Stimulated activated effector memory CD8-positive, alpha-beta T cell treated with anti-CD3 and anti-CD28 coated beads, Interleukin-12 subunit alpha, Interleukin-12 subunit beta, amount 100 ng/mL, for 72 hours (primary cell): ENCODE results near the gene SLC6A13.
"Not testable (repeated sequence)": the region's sequence is repeated elsewhere in the genome, so short reads cannot be mapped to it uniquely, and the experiment has no call there.

Experiments used
- ATAC-seq: fragments of 150-1000 bp; cut with Tn5 transposase; 2 replicates; pipeline ENCODE4 v1.10.0; 2021
- DNase-seq, 2 donors: peaks; one replicate each; pipeline ENCODE4 v3.0.0; 2021 to 2022; ENCODE audit warnings: low spot score in 2 of 2
- H3K27ac Mint-ChIP-seq: one replicate; pipeline ENCODE4 v1.8.0; 2022; ENCODE audit warnings: mild to moderate bottlenecking, mixed read lengths
- H3K36me3 Mint-ChIP-seq: one replicate; pipeline ENCODE4 v1.8.0; 2022; ENCODE audit warnings: mild to moderate bottlenecking, mixed read lengths
- H3K4me1 Mint-ChIP-seq: one replicate; pipeline ENCODE4 v1.8.0; 2022; ENCODE audit warnings: mixed read lengths
- H3K4me3 Mint-ChIP-seq: one replicate; pipeline ENCODE4 v1.8.0; 2022; ENCODE audit warnings: mild to moderate bottlenecking, mixed read lengths
- H3K9me3 Mint-ChIP-seq: one replicate; pipeline ENCODE4 v1.8.0; 2022; ENCODE audit warnings: mixed read lengths

Gene SLC6A13

DNA sequence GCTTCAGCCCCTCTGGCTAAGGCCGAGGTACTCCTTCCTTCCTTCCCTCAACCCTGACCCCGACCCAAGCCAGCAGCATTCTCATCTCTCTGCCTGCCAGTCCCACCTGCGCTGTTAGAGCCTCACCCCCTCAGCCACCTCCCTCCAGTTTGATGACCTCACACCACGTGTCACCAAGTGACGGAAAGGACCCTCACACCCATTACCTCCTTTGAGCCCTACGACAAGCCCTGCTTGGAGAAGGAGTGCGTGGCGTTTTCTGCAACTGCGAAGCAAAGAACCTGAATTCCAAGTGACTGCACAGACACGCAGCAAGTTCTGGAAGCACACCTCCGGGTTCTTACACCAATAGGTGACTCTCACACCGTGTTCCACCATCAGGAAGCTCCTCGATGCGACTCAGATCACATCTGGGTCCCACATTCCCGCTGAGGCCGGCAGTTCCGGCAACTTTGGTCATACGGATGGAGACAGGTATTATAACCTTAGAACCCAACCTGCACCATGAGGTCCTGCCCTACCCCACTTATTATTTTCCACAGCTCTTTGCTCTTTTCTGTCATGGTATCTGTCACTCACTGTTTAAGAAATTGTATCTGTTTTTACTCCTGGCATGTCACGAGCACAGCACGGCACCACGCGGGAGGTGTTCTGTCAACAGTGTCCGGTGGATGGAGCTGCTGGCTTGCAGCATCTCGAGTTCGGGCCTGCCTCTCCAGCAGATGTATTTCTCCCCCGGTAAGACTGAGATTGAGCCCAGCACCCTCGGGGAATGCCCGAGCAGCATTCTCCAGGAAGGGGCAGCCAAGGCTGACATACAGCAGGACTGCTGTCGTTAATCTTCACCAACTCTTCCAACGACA is 43.7 kb downstream of the SLC6A13 start:
- DNase-seq (no peak), ATAC-seq (no peak)
- Mint-ChIP-seq H3K27ac (peak overlapping the region; percentile 36), H3K4me1 (peaks cover 11% of the 10 kb centered on the region), H3K36me3 (no peaks in the 10 kb centered on the region), H3K9me3 (no peaks in the 10 kb centered on the region), H3K4me3 (no peak overlapping the region)

DNA sequence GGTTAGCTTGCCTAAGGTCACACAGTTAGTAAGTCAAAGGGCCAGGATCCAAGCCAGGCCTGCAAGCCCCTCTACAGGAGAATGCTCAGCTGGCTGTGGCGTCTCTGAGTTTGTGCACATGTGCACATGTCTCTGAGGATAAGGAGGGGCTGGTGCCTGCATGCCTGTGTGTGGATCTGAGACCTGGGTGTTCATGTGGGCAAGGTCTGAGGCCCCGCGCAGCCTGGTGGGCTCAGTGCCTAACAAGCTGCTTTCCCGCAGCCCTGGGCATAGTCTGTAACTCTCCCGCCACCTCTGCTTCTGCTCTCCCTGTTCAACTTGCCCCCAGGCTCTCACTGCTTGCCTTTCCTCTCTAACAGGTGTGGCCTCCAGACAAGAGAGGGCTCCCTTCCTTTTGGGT is 44.4 kb downstream of the SLC6A13 start:
- Mint-ChIP-seq H3K4me3 (no peak overlapping the region), H3K36me3 (no peaks in the 10 kb centered on the region), H3K4me1 (peaks cover 13% of the 10 kb centered on the region), H3K27ac (no peak overlapping the region), H3K9me3 (no peaks in the 10 kb centered on the region)
- ATAC-seq (no peak), DNase-seq (no peak)

DNA sequence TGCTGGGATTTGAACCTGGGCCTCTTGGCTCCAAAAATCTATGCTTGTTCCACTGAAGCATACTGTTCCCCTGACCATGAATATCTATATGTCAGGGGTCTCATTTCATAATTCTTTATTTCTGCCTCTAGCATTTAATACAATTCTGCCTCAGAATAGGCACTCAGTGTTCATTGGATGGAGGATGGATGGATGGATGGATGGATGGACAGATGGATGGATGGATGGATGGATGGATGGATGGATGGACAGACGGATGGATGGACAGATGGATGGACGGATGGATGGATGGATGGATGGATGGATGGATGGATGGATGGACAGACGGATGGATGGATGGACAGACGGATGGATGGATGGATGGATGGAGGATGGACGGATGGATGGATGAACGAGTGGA is 45.6 kb downstream of the SLC6A13 start:
- H3K36me3 Mint-ChIP-seq, H3K9me3 Mint-ChIP-seq, ATAC-seq, H3K4me3 Mint-ChIP-seq, DNase-seq, H3K27ac Mint-ChIP-seq: not testable (repeated sequence)
- H3K4me1 Mint-ChIP-seq: peaks cover 22% of the 10 kb centered on the region

DNA sequence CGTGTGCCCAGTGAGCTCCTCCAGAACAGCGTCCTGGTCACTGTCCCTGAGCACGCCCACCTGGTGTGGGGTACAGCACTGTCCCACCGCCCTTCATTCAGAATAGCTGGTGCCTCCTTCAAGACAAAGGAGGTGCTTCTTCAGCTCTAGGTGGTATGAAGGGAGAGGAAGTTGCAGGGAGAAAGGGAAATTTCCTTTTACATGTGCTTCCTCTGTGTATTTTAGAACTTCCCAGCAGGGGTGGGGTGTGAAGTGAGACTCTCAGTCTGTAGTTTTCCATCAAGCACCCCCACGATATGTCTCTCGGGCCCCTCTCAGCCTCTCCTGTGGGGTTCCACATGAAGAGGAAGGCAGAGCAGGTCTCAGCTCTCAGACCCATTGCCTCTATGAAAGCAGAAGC is 47.5 kb downstream of the SLC6A13 start:
- Mint-ChIP-seq H3K4me3 (no peak overlapping the region), H3K4me1 (peaks cover 29% of the 10 kb centered on the region)

DNA sequence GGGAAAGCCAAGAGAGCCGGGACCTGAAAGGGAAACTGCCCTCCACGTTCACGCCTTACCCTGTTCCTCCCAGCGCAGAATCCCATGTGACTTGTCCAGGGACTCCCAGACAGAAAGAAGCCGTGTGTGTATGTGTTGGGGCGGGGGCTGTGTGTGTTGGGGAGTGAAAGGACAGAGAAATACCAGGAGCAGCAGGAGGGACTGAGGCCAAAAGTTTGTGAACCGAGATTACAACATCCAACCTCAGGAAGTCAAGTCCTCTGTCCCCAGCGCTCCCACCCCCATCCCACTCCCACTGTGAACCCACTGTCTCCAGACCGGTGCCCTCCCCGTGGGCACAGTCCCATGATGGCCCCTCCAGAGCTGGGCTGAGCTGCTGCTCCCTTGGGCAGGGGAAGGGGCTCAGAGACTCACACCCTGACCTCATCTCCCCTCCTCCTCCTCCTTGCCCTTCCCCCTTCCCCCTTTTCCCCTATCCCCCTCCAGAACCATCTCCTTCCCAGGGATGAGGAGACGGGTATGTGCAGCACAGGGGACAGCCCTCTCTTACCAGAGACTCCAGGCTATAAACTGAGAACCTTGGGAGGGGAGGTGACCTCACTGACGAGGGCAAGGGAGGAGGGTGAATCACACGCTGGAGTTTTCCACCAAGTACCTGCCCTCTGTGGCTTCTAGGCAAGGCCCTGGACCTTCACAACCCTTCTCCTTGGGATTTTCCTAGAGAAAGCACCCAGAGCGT is 48.5 kb downstream of the SLC6A13 start, which contains the start of gene SLC6A12:
Gene SLC6A12, minus strand, starts transcription at position 155 of the 739 bp plus-strand sequence. CDS start 4,171 bp downstream, outside the sequence.
- no peaks in the 10 kb centered on the region for H3K36me3 Mint-ChIP-seq
- H3K27ac Mint-ChIP-seq: no peak within 1 kb of the TSS
- peaks cover 21% of the 10 kb centered on the region for H3K4me1 Mint-ChIP-seq
- no peaks in the 10 kb centered on the region for H3K9me3 Mint-ChIP-seq
- ATAC-seq (no peak), DNase-seq (no peak)
- no peak within 1 kb of the TSS for H3K4me3 Mint-ChIP-seq

More for the DNA sequence above, 47.5 kb downstream of the SLC6A13 start:
- DNase-seq: no peak
- no peak for ATAC-seq
- H3K36me3 Mint-ChIP-seq: no peaks in the 10 kb centered on the region
- no peak overlapping the region for H3K27ac Mint-ChIP-seq
- H3K9me3 Mint-ChIP-seq: no peaks in the 10 kb centered on the region

DNA sequence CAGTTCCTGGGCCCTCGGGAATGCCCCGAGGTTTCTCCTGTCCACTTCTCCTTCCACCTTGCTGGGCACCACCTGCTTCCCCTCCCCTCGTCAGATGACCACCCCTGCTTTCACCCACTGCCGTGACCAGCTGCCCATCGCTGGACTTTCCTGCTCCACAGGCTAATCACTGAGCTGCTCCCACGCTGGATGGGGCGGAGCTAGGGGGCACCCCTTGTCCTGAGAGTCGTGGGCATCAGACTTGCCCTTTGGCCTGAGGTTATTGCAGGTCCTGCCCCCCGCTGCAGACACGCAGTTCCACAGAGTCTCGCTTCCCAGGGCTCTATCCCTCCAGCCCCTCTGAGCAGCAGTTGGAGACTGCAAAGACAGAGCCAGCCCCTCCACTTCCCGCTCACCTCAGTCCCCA is 49.1 kb downstream of the SLC6A13 start:
- no peak for ATAC-seq
- H3K4me3 Mint-ChIP-seq: no peak overlapping the region
- DNase-seq: no peak
- H3K27ac Mint-ChIP-seq: no peak overlapping the region
- peaks cover 21% of the 10 kb centered on the region for H3K4me1 Mint-ChIP-seq
- no peaks in the 10 kb centered on the region for H3K36me3 Mint-ChIP-seq
- no peaks in the 10 kb centered on the region for H3K9me3 Mint-ChIP-seq

DNA sequence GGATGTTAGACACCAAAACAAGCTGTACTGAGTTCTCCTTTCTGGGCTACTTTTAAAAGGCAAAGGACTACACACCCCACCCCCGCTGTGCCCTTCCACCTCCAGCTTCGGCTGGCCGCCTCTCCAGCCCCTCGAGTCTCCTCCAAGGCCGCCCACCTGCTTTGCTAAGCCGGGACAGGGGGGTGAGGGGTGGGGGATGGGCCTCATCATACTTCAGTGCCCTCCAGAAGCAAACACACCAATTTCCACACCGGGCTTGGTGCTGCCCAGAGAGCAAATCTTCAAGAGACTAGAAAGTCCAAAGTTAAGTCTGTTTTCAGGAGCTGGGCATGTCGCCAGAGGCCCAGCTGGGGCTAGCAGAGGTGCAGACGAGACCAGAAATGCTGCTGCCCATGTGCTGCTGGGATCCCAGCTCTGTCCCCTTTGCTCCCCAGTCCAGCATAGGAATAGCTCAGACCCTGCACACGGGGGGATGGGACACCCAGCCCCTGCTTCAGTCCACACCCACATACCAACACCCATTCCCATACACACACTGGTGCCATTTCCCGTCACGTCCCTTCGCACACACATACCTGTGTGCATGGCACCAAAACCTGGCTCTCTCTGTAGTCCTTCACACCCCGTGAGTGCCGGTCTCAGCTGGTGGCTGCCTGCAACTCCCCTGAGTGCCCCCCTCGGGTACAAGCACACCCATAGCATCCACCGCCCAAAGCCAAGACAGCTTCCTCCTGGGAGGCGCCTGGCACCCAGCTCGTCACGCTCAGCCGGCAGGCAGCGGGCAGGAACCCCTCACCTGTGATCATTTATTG is 49.7 kb downstream of the SLC6A13 start:
- no peaks in the 10 kb centered on the region for H3K9me3 Mint-ChIP-seq
- DNase-seq (no peak), ATAC-seq (no peak)
- H3K4me3 Mint-ChIP-seq: no peak overlapping the region
- no peak overlapping the region for H3K27ac Mint-ChIP-seq
- H3K36me3 Mint-ChIP-seq: no peaks in the 10 kb centered on the region
- H3K4me1 Mint-ChIP-seq: peaks cover 21% of the 10 kb centered on the region

DNA sequence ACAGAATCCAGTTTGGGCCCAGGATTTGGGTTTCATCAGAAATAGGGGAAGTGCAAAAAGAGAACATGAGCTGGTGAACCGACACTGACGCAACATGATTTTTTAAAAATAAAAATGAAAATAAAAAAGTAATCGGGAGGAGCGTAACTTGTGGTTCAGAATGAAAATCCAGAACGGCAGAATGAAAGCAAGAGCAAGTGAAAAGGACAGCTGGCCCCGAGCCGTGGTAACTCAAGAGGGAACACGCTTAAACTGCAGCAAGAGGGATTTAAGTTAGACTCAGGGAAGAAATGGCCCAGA is 50.3 kb downstream of the SLC6A13 start:
- Mint-ChIP-seq H3K4me1 (peaks cover 21% of the 10 kb centered on the region), H3K27ac (peak overlapping the region; percentile 44), H3K36me3 (no peaks in the 10 kb centered on the region)

DNA sequence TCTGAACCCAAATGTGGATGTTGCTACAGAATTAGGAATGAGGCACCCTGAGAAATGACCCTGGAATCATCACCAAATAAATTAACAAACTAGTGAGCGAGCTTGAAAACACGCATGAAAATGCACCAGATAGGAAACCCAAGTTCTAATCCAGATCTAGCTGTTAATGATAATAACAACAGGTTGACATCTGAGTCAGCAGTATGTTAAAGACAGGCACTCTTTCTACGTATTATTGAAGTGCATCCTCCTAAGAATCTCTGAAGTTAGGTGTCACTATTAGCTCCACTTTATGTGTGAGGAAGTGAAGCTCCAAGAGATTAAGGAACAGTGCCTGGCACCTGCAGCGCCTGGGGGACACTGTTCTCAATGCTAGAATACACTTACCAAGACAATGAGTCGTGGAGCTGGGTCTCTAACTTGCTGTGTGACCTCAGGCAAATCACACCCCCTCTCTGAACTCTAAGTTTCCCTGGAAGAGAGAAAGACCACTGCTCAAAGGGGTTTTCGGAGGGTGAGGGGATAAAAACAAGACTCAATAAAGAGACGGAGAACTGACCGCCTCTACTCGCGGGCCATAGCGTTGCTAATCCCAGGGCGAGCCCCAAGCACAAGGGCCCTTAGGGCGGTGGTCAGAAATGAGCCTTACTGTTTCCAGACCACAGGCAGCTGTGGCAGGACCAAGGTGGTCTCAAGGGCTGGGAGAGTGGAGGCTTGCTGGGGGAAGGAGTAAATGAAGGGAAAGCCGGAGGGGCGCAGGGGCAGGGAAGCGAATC is 50.8 kb downstream of the SLC6A13 start:
- DNase-seq (no peak), ATAC-seq (no peak)
- no peaks in the 10 kb centered on the region for H3K9me3 Mint-ChIP-seq
- H3K4me1 Mint-ChIP-seq: peaks cover 21% of the 10 kb centered on the region
- no peaks in the 10 kb centered on the region for H3K36me3 Mint-ChIP-seq
- H3K4me3 Mint-ChIP-seq: no peak overlapping the region
- peak overlapping the region; percentile 44 for H3K27ac Mint-ChIP-seq

More for the DNA sequence above, 50.3 kb downstream of the SLC6A13 start:
- ATAC-seq: no peak
- no peak for DNase-seq
- Mint-ChIP-seq H3K4me3 (no peak overlapping the region), H3K9me3 (no peaks in the 10 kb centered on the region)

DNA sequence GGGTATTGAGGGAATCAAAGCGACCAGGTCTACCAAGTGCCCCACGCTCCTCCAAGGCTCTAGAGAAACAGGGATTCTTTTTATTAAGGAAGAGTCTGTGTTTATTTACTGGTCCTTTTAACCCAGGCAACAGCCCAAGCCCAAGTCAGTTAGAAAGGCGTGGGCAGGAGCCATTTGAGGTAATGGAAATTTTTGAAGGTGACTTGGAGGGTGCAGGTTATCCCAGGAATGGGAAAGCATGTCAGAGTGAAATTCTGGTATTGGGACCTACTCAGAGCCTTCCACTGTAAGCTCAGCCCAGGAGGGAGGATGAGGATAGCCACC is 51.5 kb downstream of the SLC6A13 start:
- no peak for DNase-seq
- H3K4me1 Mint-ChIP-seq: peaks cover 21% of the 10 kb centered on the region
- H3K4me3 Mint-ChIP-seq: no peak overlapping the region
- peak overlapping the region; percentile 73 for H3K27ac Mint-ChIP-seq
- H3K36me3 Mint-ChIP-seq: no peaks in the 10 kb centered on the region
- no peak for ATAC-seq
- H3K9me3 Mint-ChIP-seq: no peaks in the 10 kb centered on the region

DNA sequence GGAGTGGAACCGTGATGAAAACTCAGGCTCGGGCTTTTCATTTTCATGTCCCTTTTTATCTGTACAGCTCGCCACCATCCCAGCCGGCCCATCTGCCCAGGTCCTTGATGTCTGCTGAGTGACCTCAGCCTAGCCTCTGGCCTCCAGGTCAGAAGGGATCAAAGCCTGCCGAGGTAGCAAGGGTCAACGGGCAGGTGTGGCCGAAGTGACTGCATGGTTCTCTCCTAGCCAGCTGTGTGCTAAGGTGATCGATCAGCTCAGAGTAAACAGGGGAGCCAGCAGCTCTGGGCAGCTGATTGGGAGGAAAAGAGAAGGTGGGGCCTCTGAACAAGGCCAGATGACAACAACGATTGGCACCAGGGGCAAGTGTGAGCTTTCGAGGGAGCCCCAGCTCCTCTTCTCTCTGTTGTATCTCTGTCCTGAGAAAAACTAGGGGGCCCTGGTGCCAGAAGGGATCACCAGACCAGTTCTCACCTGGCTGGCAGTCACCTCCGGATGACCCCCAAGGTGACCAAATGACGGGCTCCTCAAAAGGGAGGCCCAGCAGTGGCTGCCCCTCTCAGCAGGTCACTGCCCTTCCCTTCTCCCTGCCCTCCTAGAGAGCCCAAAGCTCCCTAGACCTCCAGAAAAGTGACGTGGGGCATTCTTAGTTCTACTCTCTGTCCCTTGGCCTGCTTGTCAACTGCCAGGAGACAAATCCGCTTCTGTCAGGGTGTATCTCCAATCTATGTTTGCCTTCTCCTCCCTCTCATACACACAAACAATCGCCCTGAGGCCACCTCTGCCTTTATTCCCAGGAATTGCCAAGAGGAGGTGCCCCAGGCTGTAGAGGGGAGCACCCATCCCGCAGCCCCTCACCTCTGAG is 52.1 kb downstream of the SLC6A13 start:
- no peak for DNase-seq
- peaks cover 21% of the 10 kb centered on the region for H3K4me1 Mint-ChIP-seq
- H3K36me3 Mint-ChIP-seq: no peaks in the 10 kb centered on the region
- H3K27ac Mint-ChIP-seq: peak overlapping the region; percentile 73
- H3K9me3 Mint-ChIP-seq: no peaks in the 10 kb centered on the region
- H3K4me3 Mint-ChIP-seq: no peak overlapping the region
- no peak for ATAC-seq

DNA sequence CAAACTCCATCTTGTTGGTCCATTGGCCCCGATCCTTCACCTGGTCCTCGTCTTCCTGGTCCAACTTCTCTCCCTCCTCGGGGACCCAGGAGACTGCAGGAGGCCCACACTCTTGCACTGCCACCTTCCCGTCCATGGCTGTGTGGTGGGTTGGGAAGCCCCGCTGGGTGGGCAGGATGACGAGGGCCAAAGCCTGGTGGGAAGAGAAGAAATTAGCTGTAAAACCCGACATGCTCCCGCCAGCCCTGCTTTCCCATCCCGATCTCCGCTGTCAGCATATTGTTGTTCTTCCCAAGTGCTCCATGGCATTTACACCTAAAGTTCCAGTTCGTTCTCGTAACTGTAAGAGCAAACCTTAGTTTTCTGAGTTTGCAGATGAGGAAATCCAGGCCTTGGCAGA is 52.8 kb downstream of the SLC6A13 start:
- DNase-seq: no peak
- ATAC-seq: no peak
- Mint-ChIP-seq H3K27ac (no peak overlapping the region), H3K9me3 (no peaks in the 10 kb centered on the region), H3K36me3 (no peaks in the 10 kb centered on the region), H3K4me3 (no peak overlapping the region), H3K4me1 (peaks cover 21% of the 10 kb centered on the region)

DNA sequence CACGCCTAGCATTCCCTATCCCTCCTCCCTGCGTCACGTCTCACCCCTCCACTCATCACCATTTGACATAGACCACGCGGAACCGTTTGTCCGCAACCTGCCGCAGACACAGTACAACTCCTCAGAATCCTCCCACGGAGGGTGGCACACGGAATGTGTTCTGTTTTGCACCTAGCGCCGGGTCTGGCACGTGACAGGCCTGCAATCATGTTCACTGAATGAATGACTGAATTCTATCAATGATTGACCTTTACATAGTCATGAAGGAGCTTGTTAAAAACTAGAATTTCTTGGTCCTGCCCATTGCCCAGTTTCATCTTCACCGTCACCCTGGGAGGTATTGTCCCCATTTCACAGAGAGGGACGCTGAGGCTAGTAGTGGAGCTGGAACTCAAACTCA is 53.4 kb downstream of the SLC6A13 start:
- H3K36me3 Mint-ChIP-seq: no peaks in the 10 kb centered on the region
- H3K9me3 Mint-ChIP-seq: no peaks in the 10 kb centered on the region
- no peak for DNase-seq
- no peak overlapping the region for H3K4me3 Mint-ChIP-seq
- no peak overlapping the region for H3K27ac Mint-ChIP-seq
- ATAC-seq: no peak
- H3K4me1 Mint-ChIP-seq: peaks cover 21% of the 10 kb centered on the region

DNA sequence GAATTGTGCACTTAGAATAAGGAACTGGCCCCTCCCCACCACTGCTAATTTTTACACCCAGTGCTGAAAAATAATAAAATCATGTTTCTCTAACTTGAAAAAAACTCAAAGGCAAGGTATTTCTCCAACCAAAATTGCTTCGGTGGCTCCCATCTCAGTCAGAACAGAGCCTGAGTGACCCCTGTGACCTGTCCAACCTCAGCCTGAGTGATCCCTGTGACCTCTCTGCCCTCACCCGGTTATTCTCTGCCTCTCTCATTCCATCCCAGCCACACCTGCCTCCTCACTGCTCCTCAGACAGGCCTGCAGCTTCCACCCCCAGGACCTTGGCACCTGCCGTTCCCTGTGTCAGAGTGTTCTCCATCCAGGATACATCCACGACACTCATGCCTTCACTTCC is 53.8 kb downstream of the SLC6A13 start:
- Mint-ChIP-seq H3K4me1 (peaks cover 21% of the 10 kb centered on the region), H3K4me3 (no peak overlapping the region), H3K9me3 (no peaks in the 10 kb centered on the region), H3K36me3 (no peaks in the 10 kb centered on the region), H3K27ac (no peak overlapping the region)
- DNase-seq (no peak), ATAC-seq (no peak)
